Measurements from ENCODE around the gene CTPS2. TPM values are rescaled to one million over a fixed set of nuclear protein-coding genes. Genes with fewer than 3 reads are reported as not detected.
A peak's percentile ranks its signal among the peaks of the same experiment; 100 is the strongest.
"Not testable (repeated sequence)": the region's sequence is repeated elsewhere in the genome, so short reads cannot be mapped to it uniquely, and the experiment has no call there.

Gene CTPS2
- total RNA-seq, 1 experiment from 2014 or later: 18.9 TPM

- Histone ChIP-seq H3K4me2 (ENCODE audit: low read depth, low read length, poor library complexity, severe bottlenecking) (peak overlapping the region; percentile 92), H4K20me1 (ENCODE audit: insufficient read depth, low read depth, low read length) (peaks cover 10% of the 10 kb centered on the region), H3K27me3 (ENCODE audit: low read length) (no peaks in the 10 kb centered on the region), H2AFZ (ENCODE audit: low read length) (no peak overlapping the region), H3K9me2 (replicated peaks; ENCODE audit: insufficient read depth, low read length) (no peaks in the 10 kb centered on the region), H3K9ac (ENCODE audit: low read length) (no peak overlapping the region), H3K4me3 (ENCODE audit: low read length) (no peak overlapping the region), H3K27ac (ENCODE audit: low read length) (no peak overlapping the region), H3K79me2 (ENCODE audit: low read length) (peaks cover 78% of the 10 kb centered on the region), H3K36me3 (ENCODE audit: insufficient read depth, low read length) (peaks cover 5% of the 10 kb centered on the region; the same call in 1 of the 2 replicates), H3K4me1 (ENCODE audit: low read length) (peaks cover 35% of the 10 kb centered on the region), H3K9me3 (ENCODE audit: low read length) (no peaks in the 10 kb centered on the region)
- no peak for DNase-seq
Observed at GRCh38 chrX:16722481-16722880, 10.0 kb upstream of the CTPS2 start.

- H3K9me3 ChIP-seq (ENCODE audit: low read length): no peaks in the 10 kb centered on the region
- peak; percentile 98 for DNase-seq
- peak within 1 kb of the TSS; percentile 76 for H2AFZ ChIP-seq (ENCODE audit: low read length)
- H3K4me2 ChIP-seq (ENCODE audit: low read depth, low read length, poor library complexity, severe bottlenecking): peak within 1 kb of the TSS; percentile 92
- peaks cover 50% of the 10 kb centered on the region for H3K79me2 ChIP-seq (ENCODE audit: low read length)
- H3K4me3 ChIP-seq (ENCODE audit: low read length): peak within 1 kb of the TSS; percentile 84
- H3K9me2 ChIP-seq (replicated peaks; ENCODE audit: insufficient read depth, low read length): no peaks in the 10 kb centered on the region
- H3K36me3 ChIP-seq (ENCODE audit: insufficient read depth, low read length): peaks cover 5% of the 10 kb centered on the region; the same call in 1 of the 2 replicates
- no peak within 1 kb of the TSS for H3K27ac ChIP-seq (ENCODE audit: low read length)
- H3K9ac ChIP-seq (ENCODE audit: low read length): peak within 1 kb of the TSS; percentile 89
- no peaks in the 10 kb centered on the region for H3K27me3 ChIP-seq (ENCODE audit: low read length)
- peaks cover 6% of the 10 kb centered on the region; the same call in 1 of the 2 replicates for H4K20me1 ChIP-seq (ENCODE audit: insufficient read depth, low read depth, low read length)
- H3K4me1 ChIP-seq (ENCODE audit: low read length): peaks cover 28% of the 10 kb centered on the region
Observed at GRCh38 chrX:16719334-16720084, 7.0 kb upstream of the CTPS2 start, which contains the start of gene SYAP1. Gene SYAP1, plus strand, starts transcription at chrX:16719612. Its CDS starts 113 bp downstream, at chrX:16719725.

DNA sequence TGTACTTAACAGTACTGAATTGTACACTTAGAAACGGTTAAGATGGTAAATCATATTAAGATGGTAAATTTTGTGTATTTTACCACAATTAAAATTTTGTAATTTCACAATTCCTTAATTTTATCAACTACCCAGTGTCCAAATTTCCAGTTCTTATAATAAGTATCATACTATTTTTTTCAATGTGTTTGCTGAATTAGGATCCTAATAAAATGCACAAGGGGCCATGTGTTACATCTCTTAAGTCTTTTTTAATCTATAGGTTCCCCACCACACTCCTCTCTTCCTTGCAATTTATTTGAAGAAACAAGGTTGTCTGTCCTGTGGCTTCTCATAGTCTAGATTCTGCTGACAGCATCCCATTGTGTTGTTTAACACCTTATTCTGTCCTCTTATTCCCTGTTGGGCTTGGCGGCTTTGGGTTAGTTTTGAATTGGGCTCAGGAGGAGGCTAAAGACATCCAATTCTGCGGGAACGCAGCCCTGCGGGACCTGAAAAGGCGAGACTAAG is 6.4 kb upstream of the CTPS2 start:
- H2AFZ ChIP-seq (ENCODE audit: low read length): peak overlapping the region; percentile 76
- H3K4me3 ChIP-seq (ENCODE audit: low read length): peak overlapping the region; percentile 84
- H3K36me3 ChIP-seq (ENCODE audit: insufficient read depth, low read length): peaks cover 4% of the 10 kb centered on the region; the same call in 1 of the 2 replicates
- peaks cover 44% of the 10 kb centered on the region for H3K79me2 ChIP-seq (ENCODE audit: low read length)
- H3K27me3 ChIP-seq (ENCODE audit: low read length): no peaks in the 10 kb centered on the region
- peaks cover 6% of the 10 kb centered on the region; the same call in 1 of the 2 replicates for H4K20me1 ChIP-seq (ENCODE audit: insufficient read depth, low read depth, low read length)
- peak overlapping the region; percentile 89 for H3K9ac ChIP-seq (ENCODE audit: low read length)
- no peaks in the 10 kb centered on the region for H3K9me2 ChIP-seq (replicated peaks; ENCODE audit: insufficient read depth, low read length)
- H3K4me2 ChIP-seq (ENCODE audit: low read depth, low read length, poor library complexity, severe bottlenecking): peak overlapping the region; percentile 92
- H3K27ac ChIP-seq (ENCODE audit: low read length): no peak overlapping the region
- H3K4me1 ChIP-seq (ENCODE audit: low read length): peaks cover 28% of the 10 kb centered on the region
- no peak for DNase-seq
- no peaks in the 10 kb centered on the region for H3K9me3 ChIP-seq (ENCODE audit: low read length)

DNA sequence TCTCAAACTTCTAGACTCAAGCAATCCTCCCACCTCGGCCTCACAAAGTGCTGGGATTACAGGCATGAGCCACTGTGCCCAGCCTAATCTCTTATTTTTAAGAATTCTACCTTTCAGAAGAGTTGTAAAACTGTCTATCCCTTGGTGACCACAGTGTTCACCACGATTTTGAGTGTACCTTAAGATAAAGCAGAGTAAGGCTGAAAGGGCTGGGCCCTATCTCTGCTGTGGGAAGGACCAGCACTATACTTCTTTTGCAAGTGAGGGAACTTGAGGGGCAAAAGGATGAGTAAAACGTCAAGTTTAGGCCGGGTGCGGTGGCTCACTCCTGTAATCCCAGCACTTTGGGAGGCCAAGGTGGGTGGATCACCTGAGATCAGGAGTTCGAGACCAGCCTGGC is 4.0 kb upstream of the CTPS2 start:
- not testable (repeated sequence) for H2AFZ ChIP-seq (ENCODE audit: low read length); H3K4me2 ChIP-seq (ENCODE audit: low read depth, low read length, poor library complexity, severe bottlenecking); H3K9ac ChIP-seq (ENCODE audit: low read length); H4K20me1 ChIP-seq (ENCODE audit: insufficient read depth, low read depth, low read length); H3K36me3 ChIP-seq (ENCODE audit: insufficient read depth, low read length); H3K9me2 ChIP-seq (replicated peaks; ENCODE audit: insufficient read depth, low read length); DNase-seq; H3K27me3 ChIP-seq (ENCODE audit: low read length); H3K27ac ChIP-seq (ENCODE audit: low read length); H3K9me3 ChIP-seq (ENCODE audit: low read length); H3K4me3 ChIP-seq (ENCODE audit: low read length)
- Histone ChIP-seq H3K4me1 (ENCODE audit: low read length) (peaks cover 20% of the 10 kb centered on the region), H3K79me2 (ENCODE audit: low read length) (peaks cover 25% of the 10 kb centered on the region)

DNA sequence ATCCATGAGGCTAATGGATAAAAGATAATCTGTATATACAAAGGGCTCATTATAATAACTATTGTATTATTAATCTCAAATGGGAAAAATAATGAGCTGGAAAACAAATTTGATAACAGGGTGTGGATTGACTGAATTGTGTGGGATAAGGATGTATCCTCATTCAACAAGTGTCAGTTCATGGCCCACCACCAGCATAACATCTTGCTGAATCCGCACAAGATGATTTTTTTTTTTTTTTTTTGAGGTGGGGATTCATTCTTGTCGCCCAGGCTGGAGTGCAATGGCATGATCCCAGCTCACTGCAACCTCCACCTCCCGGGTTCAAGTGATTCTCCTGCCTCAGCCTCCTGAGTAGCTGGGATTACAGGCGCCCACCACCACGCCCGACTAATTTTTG is 3.2 kb upstream of the CTPS2 start:
- not testable (repeated sequence) for H3K27ac ChIP-seq (ENCODE audit: low read length); H3K27me3 ChIP-seq (ENCODE audit: low read length); H3K4me2 ChIP-seq (ENCODE audit: low read depth, low read length, poor library complexity, severe bottlenecking); H3K9me2 ChIP-seq (replicated peaks; ENCODE audit: insufficient read depth, low read length); H2AFZ ChIP-seq (ENCODE audit: low read length); DNase-seq; H3K4me3 ChIP-seq (ENCODE audit: low read length); H3K9me3 ChIP-seq (ENCODE audit: low read length); H4K20me1 ChIP-seq (ENCODE audit: insufficient read depth, low read depth, low read length); H3K9ac ChIP-seq (ENCODE audit: low read length); H3K36me3 ChIP-seq (ENCODE audit: insufficient read depth, low read length)
- Histone ChIP-seq H3K4me1 (ENCODE audit: low read length) (peaks cover 20% of the 10 kb centered on the region), H3K79me2 (ENCODE audit: low read length) (peaks cover 21% of the 10 kb centered on the region)

GRCh38 chrX:16714504-16714903 is 2.0 kb upstream of the CTPS2 start:
- Histone ChIP-seq H3K27ac (ENCODE audit: low read length) (no peak overlapping the region), H2AFZ (ENCODE audit: low read length) (no peak overlapping the region), H3K9ac (ENCODE audit: low read length) (no peak overlapping the region), H3K4me3 (ENCODE audit: low read length) (no peak overlapping the region), H3K4me2 (ENCODE audit: low read depth, low read length, poor library complexity, severe bottlenecking) (no peak overlapping the region), H3K9me3 (ENCODE audit: low read length) (no peaks in the 10 kb centered on the region), H3K79me2 (ENCODE audit: low read length) (peaks cover 13% of the 10 kb centered on the region), H3K27me3 (ENCODE audit: low read length) (no peaks in the 10 kb centered on the region), H3K36me3 (ENCODE audit: insufficient read depth, low read length) (no peaks in the 10 kb centered on the region), H3K4me1 (ENCODE audit: low read length) (peaks cover 16% of the 10 kb centered on the region), H4K20me1 (ENCODE audit: insufficient read depth, low read depth, low read length) (no peaks in the 10 kb centered on the region), H3K9me2 (replicated peaks; ENCODE audit: insufficient read depth, low read length) (no peaks in the 10 kb centered on the region)
- no peak for DNase-seq

DNA sequence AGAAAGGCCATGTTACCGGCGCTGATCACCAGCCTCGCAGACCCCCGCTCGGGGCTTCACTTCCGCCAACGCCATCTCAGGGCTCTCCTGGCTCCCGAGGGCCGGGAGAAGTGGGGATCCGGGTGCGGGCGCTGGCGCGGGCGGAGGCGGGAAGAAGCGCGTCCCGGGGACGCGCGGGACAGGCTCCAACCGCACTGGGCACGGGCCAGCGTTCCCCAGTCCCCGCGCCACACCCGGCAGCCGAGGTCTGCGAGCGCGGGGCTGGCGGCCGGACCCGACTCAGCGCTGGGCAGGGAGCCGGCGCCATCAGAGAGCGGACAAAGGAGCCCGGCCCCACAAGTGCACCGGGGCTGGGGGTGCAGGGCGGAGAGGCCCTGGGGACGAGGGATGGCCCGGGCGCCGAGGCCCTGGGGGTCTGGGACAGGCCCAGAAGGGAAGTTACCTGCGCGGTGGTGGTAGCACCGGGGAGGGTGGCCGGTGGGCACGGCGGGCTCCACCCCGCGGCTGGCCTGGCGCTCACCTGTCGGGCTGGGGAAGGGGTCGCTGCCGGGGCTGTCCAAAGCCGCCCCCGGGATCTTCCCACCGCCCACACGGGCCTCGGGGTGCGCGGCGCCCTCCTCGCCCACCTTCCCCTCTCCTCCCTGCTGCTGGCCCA is 449 bp downstream of the CTPS2 start:
- Histone ChIP-seq H3K4me1 (ENCODE audit: low read length) (peaks cover 10% of the 10 kb centered on the region), H3K36me3 (ENCODE audit: insufficient read depth, low read length) (no peaks in the 10 kb centered on the region), H3K9ac (ENCODE audit: low read length) (peak overlapping the region; percentile 83), H3K27ac (ENCODE audit: low read length) (peak overlapping the region; percentile 62), H2AFZ (ENCODE audit: low read length) (peak overlapping the region; percentile 43), H3K9me2 (replicated peaks; ENCODE audit: insufficient read depth, low read length) (no peaks in the 10 kb centered on the region), H3K9me3 (ENCODE audit: low read length) (no peaks in the 10 kb centered on the region), H3K79me2 (ENCODE audit: low read length) (peaks cover 12% of the 10 kb centered on the region; the same call in 1 of the 2 replicates), H3K4me3 (ENCODE audit: low read length) (peak overlapping the region; percentile 84), H3K4me2 (ENCODE audit: low read depth, low read length, poor library complexity, severe bottlenecking) (peak overlapping the region; percentile 74), H3K27me3 (ENCODE audit: low read length) (no peaks in the 10 kb centered on the region), H4K20me1 (ENCODE audit: insufficient read depth, low read depth, low read length) (no peaks in the 10 kb centered on the region)
- peak; percentile 58 for DNase-seq

- H3K79me2 ChIP-seq (ENCODE audit: low read length): peaks cover 12% of the 10 kb centered on the region; the same call in 1 of the 2 replicates
- H2AFZ ChIP-seq (ENCODE audit: low read length): peak overlapping the region; percentile 43
- H3K9me2 ChIP-seq (replicated peaks; ENCODE audit: insufficient read depth, low read length): no peaks in the 10 kb centered on the region
- H3K4me1 ChIP-seq (ENCODE audit: low read length): peaks cover 10% of the 10 kb centered on the region
- peak overlapping the region; percentile 84 for H3K4me3 ChIP-seq (ENCODE audit: low read length)
- peak overlapping the region; percentile 62 for H3K27ac ChIP-seq (ENCODE audit: low read length)
- no peaks in the 10 kb centered on the region for H3K9me3 ChIP-seq (ENCODE audit: low read length)
- no peak for DNase-seq
- H3K36me3 ChIP-seq (ENCODE audit: insufficient read depth, low read length): no peaks in the 10 kb centered on the region
- H3K4me2 ChIP-seq (ENCODE audit: low read depth, low read length, poor library complexity, severe bottlenecking): peak overlapping the region; percentile 74
- no peaks in the 10 kb centered on the region for H3K27me3 ChIP-seq (ENCODE audit: low read length)
- H3K9ac ChIP-seq (ENCODE audit: low read length): peak overlapping the region; percentile 83
- H4K20me1 ChIP-seq (ENCODE audit: insufficient read depth, low read depth, low read length): no peaks in the 10 kb centered on the region
Observed at GRCh38 chrX:16711219-16711811, 1.2 kb downstream of the CTPS2 start.
